Kidney (tissue), 14 donors: Measurements from ENCODE around the gene TIFAB. TPM values are rescaled to one million over a fixed set of nuclear protein-coding genes. Genes with fewer than 3 reads are reported as not detected.

Source experiments
- DNase-seq, 5 donors: peaks; one replicate each; pipeline ENCODE4 v3.0.0-alpha.2; 2013 to 2020
- FAIRE-seq: peaks from 2 replicates; lab custom pipeline; 2012; peaks lifted over from hg19 to GRCh38; lab: Jason Lieb, UNC
- H3K27ac ChIP-seq, 2 donors: one replicate each; pipeline ENCODE4 v1.7.0; 2013; ENCODE audit warnings: low read depth in 2 of 2, low read length in 2 of 2, inconsistent platforms in 1 of 2
- H3K27me3 ChIP-seq: one replicate; pipeline ENCODE4 v1.7.1; 2013; ENCODE audit warnings: low read length, inconsistent platforms; ENCODE audit not compliant: control insufficient read depth, insufficient read depth
- H3K36me3 ChIP-seq, 3 donors: one replicate each; pipeline versions ENCODE4 v1.7.0 to v1.7.1; 2013; ENCODE audit warnings: low read length in 3 of 3, control low read depth in 1 of 3, inconsistent platforms in 1 of 3; ENCODE audit not compliant: insufficient read depth in 3 of 3, control insufficient read depth in 2 of 3
- H3K4me1 ChIP-seq, 3 donors: one replicate each; pipeline versions ENCODE4 v1.7.0 to v1.7.1; 2013; ENCODE audit warnings: low read length in 3 of 3, inconsistent platforms in 1 of 3, low read depth in 1 of 3; ENCODE audit not compliant: control insufficient read depth in 2 of 3, insufficient read depth in 2 of 3
- H3K4me3 ChIP-seq, 3 donors: one replicate each; pipeline versions ENCODE4 v1.7.0 to v1.8.1; 2013; ENCODE audit warnings: low read length in 3 of 3, control low read depth in 1 of 3, inconsistent platforms in 1 of 3
- H3K9ac ChIP-seq, 3 donors: one replicate each; pipeline versions ENCODE4 v1.7.0 to v1.7.1; 2013; ENCODE audit warnings: low read length in 3 of 3, control low read depth in 1 of 3, inconsistent platforms in 1 of 3
- H3K9me3 ChIP-seq, 3 donors: one replicate each; pipeline versions ENCODE4 v1.7.0 to v1.7.1; 2013; ENCODE audit warnings: low read length in 3 of 3, control low read depth in 1 of 3, inconsistent platforms in 1 of 3; ENCODE audit not compliant: control insufficient read depth in 2 of 3, insufficient read depth in 1 of 3
- CTCF ChIP-seq: IDR thresholded peaks from 3 replicates; pipeline ENCODE4 v1.5.1; 2012; ENCODE audit warnings: mild to moderate bottlenecking, moderate library complexity, borderline replicate concordance; ENCODE audit not compliant: insufficient read depth; ENCODE audit errors: extremely low read depth
- intact Hi-C: fragments of 100-400 bp; cut with DNase I; formaldehyde crosslinking; loops from one replicate; pipeline ENCODE4 v1.11.1; 2022
- polyA plus RNA-seq: library from polyadenylated mRNA; stranded (reverse); fragments of 350-450 nt; fragmentation: Illumina TruSeq; extraction: RNeasy Lipid Tissue Mini Kit (QIAGEN cat#74804); gene quantifications from one replicate; pipeline ENCODE4 v1.2.3, GENCODE V29; 2014; ENCODE audit warnings: low read depth, low replicate concordance; ENCODE audit not compliant: insufficient read depth
- total RNA-seq: library from RNA; stranded (reverse); fragmentation: NEBNext Ultra II Directional; extraction: Animal tissue kit (Norgen Biotek cat#: 25700); gene quantifications from one replicate; pipeline ENCODE4 v1.2.1, GENCODE V29; 2021
- donor health status: control.
- donor health status: control.
- donor health status: control.
- donor health status: control.
- donor health status: control.
- donor health status: DM: yes; HTN: yes; CAD: no.
- donor health status: Normal renal cell carcinoma (clear cell type).

Gene TIFAB
- total and polyA plus RNA-seq, 2 donors from 2014 or later = 0.13 TPM; not detected in 1

DNA sequence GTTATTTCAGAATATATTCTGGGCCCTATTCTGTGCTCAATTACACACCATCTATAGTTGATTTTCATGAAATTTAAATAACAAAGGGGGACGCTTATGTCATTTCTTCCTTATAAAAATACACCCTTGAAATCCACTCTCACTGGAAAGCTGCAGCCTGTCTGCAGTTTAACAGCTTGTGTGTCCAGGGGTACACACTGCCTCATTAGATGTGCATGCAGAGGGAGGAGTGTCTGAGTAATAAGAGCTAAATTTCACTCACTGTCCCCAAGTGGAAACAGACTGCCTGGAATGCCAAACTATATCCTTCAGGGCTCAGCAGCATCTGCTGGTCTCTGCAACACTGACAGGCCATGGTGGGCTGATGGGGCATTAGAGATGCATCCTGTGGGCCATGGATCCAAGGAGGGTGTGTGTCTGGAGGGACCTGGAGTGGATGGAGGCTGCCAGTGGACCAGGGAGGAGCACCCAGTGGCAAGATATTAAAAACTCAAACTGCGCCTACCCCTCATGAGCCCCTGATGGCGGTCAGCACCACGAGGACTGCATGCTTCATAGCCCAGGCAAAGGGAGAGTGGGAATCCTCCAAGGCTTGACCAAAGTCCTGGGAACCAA lies 15.8 kb upstream of the TIFAB start:
- Histone ChIP-seq H3K36me3 (no peaks in the 10 kb centered on the region), H3K27me3 (peaks cover 20% of the 10 kb centered on the region), H3K9ac (no peak overlapping the region), H3K4me1 (peaks cover 0 to 5% (median 0%) of the 10 kb centered on the region in 3 donors), H3K4me3 (no peak overlapping the region), H3K27ac (no peak overlapping the region), H3K9me3 (no peaks in the 10 kb centered on the region)
- no peak for FAIRE-seq
- DNase-seq = peak in 1 of 5 donors; percentile 20
- no peak for TF ChIP-seq CTCF
- intact Hi-C loops = loop anchor here (10.0 kb wide), 1 partner anchor 87 kb away; no protein-coding TSS in a partner anchor

GRCh38 chr5:135467051-135467625 lies 15.0 kb upstream of the TIFAB start:
- Histone ChIP-seq H3K4me1 (peaks cover 0 to 5% (median 0%) of the 10 kb centered on the region in 3 donors), H3K9me3 (no peaks in the 10 kb centered on the region), H3K4me3 (no peak overlapping the region), H3K9ac (no peak overlapping the region), H3K27me3 (peaks cover 20% of the 10 kb centered on the region), H3K36me3 (no peaks in the 10 kb centered on the region), H3K27ac (no peak overlapping the region)
- intact Hi-C loops = loop anchor here (10.0 kb wide), 1 partner anchor 88 kb away; no protein-coding TSS in a partner anchor
- DNase-seq = peak in 1 of 5 donors; percentile 48
- FAIRE-seq = no peak
- TF ChIP-seq CTCF = no peak

DNA sequence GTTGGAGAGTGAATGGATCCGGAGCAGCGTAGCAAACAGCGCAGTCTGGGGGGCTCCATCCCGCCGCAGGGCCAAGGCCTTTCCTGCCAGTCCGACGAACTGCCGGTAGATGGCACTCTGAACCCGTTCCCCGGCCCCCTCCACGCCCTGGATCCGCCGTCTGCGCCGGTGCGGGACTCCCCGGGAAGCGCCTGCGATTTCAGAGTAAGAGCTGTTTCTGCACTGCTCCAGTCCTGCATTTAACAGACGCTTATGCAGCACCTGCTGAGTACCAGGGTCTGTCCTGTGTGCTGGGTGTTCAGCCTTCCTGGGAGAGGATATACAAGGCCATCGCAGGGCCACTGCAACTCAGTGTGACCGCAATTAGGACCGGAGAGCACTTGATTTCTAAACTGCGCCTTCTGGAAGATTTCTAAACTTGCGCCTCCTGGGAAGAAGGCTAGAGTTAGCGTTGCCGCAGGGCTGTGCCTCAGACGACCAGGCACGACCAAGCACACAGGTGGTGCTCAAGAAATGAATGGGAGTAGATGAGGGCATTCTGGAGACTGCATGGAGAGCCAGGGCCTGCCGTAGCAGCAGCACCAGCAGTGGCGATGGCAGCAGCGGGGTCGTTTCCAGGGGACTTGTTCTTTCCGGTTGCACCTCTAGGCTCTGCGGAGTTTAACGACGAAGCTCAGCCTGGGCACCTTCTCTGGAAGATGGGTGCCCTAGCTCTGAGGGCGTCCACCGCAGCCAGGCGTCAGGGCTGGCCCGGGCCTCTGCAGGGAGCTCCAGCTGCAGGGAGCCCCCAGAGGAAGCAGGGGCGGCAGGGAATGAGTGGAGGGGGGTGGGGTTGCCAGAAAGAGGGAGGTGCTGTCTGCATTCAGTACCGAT lies 14.3 kb upstream of the TIFAB start:
- Histone ChIP-seq H3K27me3 (peaks cover 20% of the 10 kb centered on the region), H3K4me3 (peak overlapping the region in 2 of 3 donors; percentile 51 to 71), H3K9ac (no peak overlapping the region), H3K9me3 (no peaks in the 10 kb centered on the region), H3K4me1 (peaks cover 0 to 5% (median 0%) of the 10 kb centered on the region in 3 donors), H3K27ac (no peak overlapping the region), H3K36me3 (no peaks in the 10 kb centered on the region)
- peak; percentile 84 to 89 (median 86) for DNase-seq
- FAIRE-seq = no peak
- peak; percentile 90 for TF ChIP-seq CTCF
- intact Hi-C loops = loop anchor here (10.0 kb wide), 1 partner anchor 88 kb away; no protein-coding TSS in a partner anchor
